HCT116 (cell line): Measurements from ENCODE around the gene PEX6. TPM values are rescaled to one million over a fixed set of nuclear protein-coding genes. Genes with fewer than 3 reads are reported as not detected.

ENCODE experiments used
- ATAC-seq: fragments of 200-7000 bp; cut with Tn5 transposase; 2 replicates; pipeline ENCODE4 v1.9.1; 2020; ENCODE audit warnings: mild to moderate bottlenecking, moderate library complexity
- BruUV-seq: library from RNA; stranded (reverse); fragments of 400-500 nt; replicated peaks from 2 replicates; lab custom pipeline; 2021; lab: Mats Ljungman, UMichigan
- CTCF ChIA-PET: fragments of 300-600 bp; sonication (Branson Sonifier 250); formaldehyde crosslinking; loops from one replicate; lab custom pipeline; 2021; ENCODE audit warnings: antibody characterized with exemption; lab: Charles Lee
- POLR2A ChIA-PET: fragments of 300-600, 350-600 bp; sonication (Branson Sonifier 250); formaldehyde crosslinking; loops from one replicate; lab custom pipeline; 2021; ENCODE audit warnings: antibody characterized with exemption; lab: Charles Lee
- RAD21 ChIA-PET, 2 experiments: fragments of 300-600 bp; sonication (Branson Sonifier 250); formaldehyde crosslinking; loops; one replicate each; lab custom pipeline; 2023; ENCODE audit warnings: low total read pairs in 2 of 2; ENCODE audit not compliant: uncharacterized antibody in 2 of 2, unreplicated experiment in 2 of 2, low non-redundant PET in 1 of 2; lab: Charles Lee
- DNase-seq: peaks from one replicate; pipeline ENCODE4 v3.0.0-alpha.2; 2010; ENCODE audit warnings: low read depth, low spot score
- H2AFZ ChIP-seq: fragments of 200-600 bp; shearing (Covaris generic), sonication (generic); 2 replicates; pipeline ENCODE4 v1.6.1; 2017; ENCODE audit warnings: low read depth, mixed run types, mixed read lengths, antibody characterized with exemption, low read length; ENCODE audit not compliant: poor library complexity, severe bottlenecking
- H3K27ac ChIP-seq: 2 replicates; pipeline ENCODE4 v1.5.1; 2012; ENCODE audit warnings: low read depth, low read length
- H3K27me3 ChIP-seq: fragments of 200-600 bp; sonication (generic); 2 replicates; pipeline ENCODE4 v1.6.1; 2016; ENCODE audit warnings: mixed run types, low read length, mixed read lengths; ENCODE audit not compliant: insufficient read depth
- H3K36me3 ChIP-seq, 2 experiments: fragments of 200-500 bp in 1 of 2; fragments of 200-600 bp in 1 of 2; sonication (Bioruptor generic) in 1 of 2; sonication (generic) in 1 of 2; 2 replicates each; pipeline versions ENCODE4 v1.5.1 to v1.6.1; 2014 to 2016; ENCODE audit warnings: low read length in 2 of 2, inconsistent platforms in 1 of 2, mixed read lengths in 1 of 2, mixed run types in 1 of 2; ENCODE audit not compliant: insufficient read depth in 2 of 2, control insufficient read depth in 1 of 2
- H3K4me1 ChIP-seq, 2 experiments: fragments of 200-600 bp in 1 of 2; sonication (generic) in 1 of 2; 2 replicates each; pipeline versions ENCODE4 v1.5.1 to v1.6.1; 2012 to 2017; ENCODE audit warnings: low read length in 2 of 2, inconsistent platforms in 1 of 2, mild to moderate bottlenecking in 1 of 2, mixed read lengths in 1 of 2, mixed run types in 1 of 2, moderate library complexity in 1 of 2; ENCODE audit not compliant: insufficient read depth in 2 of 2, control insufficient read depth in 1 of 2
- H3K4me2 ChIP-seq: fragments of 200-600 bp; sonication (generic); 2 replicates; pipeline ENCODE4 v1.6.1; 2017; ENCODE audit warnings: mixed run types, low read length, mixed read lengths
- H3K4me3 ChIP-seq, 2 experiments: fragments of 200-600 bp in 1 of 2; sonication (generic) in 1 of 2; replicated peaks in 1 of 2; 2 replicates each; pipeline ENCODE4 v1.5.1; 2011 to 2016; ENCODE audit warnings: low read length in 2 of 2, control low read depth in 1 of 2, low read depth in 1 of 2, mild to moderate bottlenecking in 1 of 2, mixed read lengths in 1 of 2, mixed run types in 1 of 2
- H3K79me2 ChIP-seq: fragments of 200-600 bp; sonication (generic); 2 replicates; pipeline ENCODE4 v1.6.1; 2017; ENCODE audit warnings: mild to moderate bottlenecking, mixed run types, low read length, moderate library complexity, mixed read lengths; ENCODE audit not compliant: insufficient read depth
- H3K9ac ChIP-seq: fragments of 200-600 bp; sonication (generic); 2 replicates; pipeline ENCODE4 v1.6.1; 2016; ENCODE audit warnings: low read length, mixed read lengths
- H3K9me2 ChIP-seq: fragments of 200-600 bp; sonication (generic), shearing (Covaris generic); 2 replicates; pipeline ENCODE4 v1.6.1; 2017; ENCODE audit warnings: mixed run types, mild to moderate bottlenecking, moderate library complexity; ENCODE audit not compliant: insufficient read depth
- H3K9me3 ChIP-seq, 2 experiments: fragments of 200-500 bp in 1 of 2; fragments of 200-600 bp in 1 of 2; sonication (Bioruptor generic) in 1 of 2; sonication (generic) in 1 of 2; 2 replicates each; pipeline ENCODE4 v1.6.1; 2014 to 2017; ENCODE audit warnings: low read length in 2 of 2, mixed read lengths in 2 of 2, inconsistent platforms in 1 of 2, low read depth in 1 of 2, mild to moderate bottlenecking in 1 of 2, mixed run types in 1 of 2, moderate library complexity in 1 of 2; ENCODE audit not compliant: control insufficient read depth in 1 of 2, insufficient read depth in 1 of 2
- H4K20me1 ChIP-seq: fragments of 200-600 bp; sonication (generic), shearing (Covaris generic); 2 replicates; pipeline ENCODE4 v1.6.1; 2017; ENCODE audit warnings: mixed run types, mild to moderate bottlenecking, moderate library complexity; ENCODE audit not compliant: insufficient read depth
- CBX3 ChIP-seq: IDR thresholded peaks from 2 replicates; pipeline ENCODE4 v1.6.1; 2012; ENCODE audit warnings: low read depth
- EGR1 ChIP-seq: IDR thresholded peaks from 2 replicates; pipeline ENCODE4 v1.6.1; 2012; ENCODE audit warnings: low read depth
- ELF1 ChIP-seq: IDR thresholded peaks from 2 replicates; pipeline ENCODE4 v1.6.1; 2012; ENCODE audit warnings: low read depth, borderline replicate concordance
- POLR2AphosphoS5 ChIP-seq: IDR thresholded peaks from 2 replicates; pipeline ENCODE4 v1.6.1; 2011; ENCODE audit warnings: mild to moderate bottlenecking, low read depth, low read length, moderate library complexity
- RAD21 ChIP-seq: IDR thresholded peaks from 2 replicates; pipeline ENCODE4 v1.6.1; 2012; ENCODE audit warnings: low read depth, mild to moderate bottlenecking
- SIN3A ChIP-seq: IDR thresholded peaks from 2 replicates; pipeline ENCODE4 v1.6.1; 2012; ENCODE audit warnings: low read depth
- SP1 ChIP-seq: IDR thresholded peaks from 2 replicates; pipeline ENCODE4 v1.6.1; 2012; ENCODE audit warnings: low read depth
- TCF7L2 ChIP-seq: IDR thresholded peaks from 2 replicates; pipeline ENCODE4 v1.7.0; 2011; ENCODE audit warnings: borderline replicate concordance, inconsistent platforms; ENCODE audit not compliant: insufficient read depth, insufficient read length; ENCODE audit errors: extremely low read depth
- YY1 ChIP-seq: IDR thresholded peaks from 2 replicates; pipeline ENCODE4 v1.6.1; 2011; ENCODE audit warnings: low read length, low read depth, moderate library complexity, mild to moderate bottlenecking; ENCODE audit not compliant: insufficient replicate concordance; ENCODE audit errors: extremely low read depth
- ZFX ChIP-seq: fragments of 450-650 bp; IDR thresholded peaks from 2 replicates; pipeline ENCODE4 v1.6.1; 2017
- intact Hi-C: fragments of 100-400 bp; cut with micrococcal nuclease; formaldehyde crosslinking; loops from 2 replicates; pipeline ENCODE4 v1.10.0; 2022
- total RNA-seq: library from RNA; stranded (reverse); gene quantifications from one replicate; pipeline ENCODE4 v1.2.1, GENCODE V29; 2021; ENCODE audit not compliant: unreplicated experiment
- TF ChIP-seq, protein P1 (sequence below): IDR thresholded peaks from 2 replicates; pipeline ENCODE4 v1.6.1; 2012
- TF ChIP-seq, protein P2 (sequence below): IDR thresholded peaks from 2 replicates; pipeline ENCODE4 v1.6.1; 2012
- TF ChIP-seq, protein P3 (sequence below): IDR thresholded peaks from 2 replicates; pipeline ENCODE4 v1.6.1; 2011; ENCODE audit warnings: mild to moderate bottlenecking, low read length, moderate library complexity; ENCODE audit not compliant: insufficient replicate concordance; ENCODE audit errors: extremely low read depth

The PEX6 gene
- total RNA-seq, 1 experiment from 2014 or later, result 21.4 TPM

DNA sequence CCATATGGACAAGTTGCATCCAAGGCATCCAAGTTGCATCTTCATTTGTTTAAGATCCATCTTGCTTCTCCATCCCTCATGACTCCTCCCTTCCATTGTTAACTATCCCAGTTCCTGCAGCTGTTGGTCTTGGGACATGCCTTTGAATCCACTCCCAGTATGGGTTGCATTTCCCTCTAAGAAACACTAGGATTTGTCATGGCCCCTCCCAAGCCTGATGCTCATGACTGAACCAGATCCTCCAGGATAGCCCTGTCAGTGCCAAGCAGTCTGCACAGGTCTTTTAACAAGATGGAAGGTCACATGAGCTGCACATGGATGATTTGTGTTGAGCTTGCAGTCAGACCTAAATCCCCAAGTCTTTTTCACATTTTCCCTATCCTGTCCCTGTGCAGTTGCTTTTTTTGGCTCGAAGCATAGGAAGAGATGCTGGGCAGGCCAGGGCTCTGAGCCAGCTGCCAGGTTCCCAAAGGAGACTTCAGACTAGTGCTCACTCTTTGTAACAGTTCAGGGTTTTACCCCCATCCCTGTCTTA lies 9.6 kb upstream of the PEX6 start (continued):
- TF ChIP-seq YY1 (no peak), CBX3 (no peak), RAD21 (no peak), POLR2AphosphoS5 (no peak), TCF7L2 (no peak), SP1 (no peak)
- TF ChIP-seq, protein P1, sequence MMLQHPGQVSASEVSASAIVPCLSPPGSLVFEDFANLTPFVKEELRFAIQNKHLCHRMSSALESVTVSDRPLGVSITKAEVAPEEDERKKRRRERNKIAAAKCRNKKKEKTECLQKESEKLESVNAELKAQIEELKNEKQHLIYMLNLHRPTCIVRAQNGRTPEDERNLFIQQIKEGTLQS, result no peak
- TF ChIP-seq, protein P2, sequence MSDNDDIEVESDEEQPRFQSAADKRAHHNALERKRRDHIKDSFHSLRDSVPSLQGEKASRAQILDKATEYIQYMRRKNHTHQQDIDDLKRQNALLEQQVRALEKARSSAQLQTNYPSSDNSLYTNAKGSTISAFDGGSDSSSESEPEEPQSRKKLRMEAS, result no peak

DNA sequence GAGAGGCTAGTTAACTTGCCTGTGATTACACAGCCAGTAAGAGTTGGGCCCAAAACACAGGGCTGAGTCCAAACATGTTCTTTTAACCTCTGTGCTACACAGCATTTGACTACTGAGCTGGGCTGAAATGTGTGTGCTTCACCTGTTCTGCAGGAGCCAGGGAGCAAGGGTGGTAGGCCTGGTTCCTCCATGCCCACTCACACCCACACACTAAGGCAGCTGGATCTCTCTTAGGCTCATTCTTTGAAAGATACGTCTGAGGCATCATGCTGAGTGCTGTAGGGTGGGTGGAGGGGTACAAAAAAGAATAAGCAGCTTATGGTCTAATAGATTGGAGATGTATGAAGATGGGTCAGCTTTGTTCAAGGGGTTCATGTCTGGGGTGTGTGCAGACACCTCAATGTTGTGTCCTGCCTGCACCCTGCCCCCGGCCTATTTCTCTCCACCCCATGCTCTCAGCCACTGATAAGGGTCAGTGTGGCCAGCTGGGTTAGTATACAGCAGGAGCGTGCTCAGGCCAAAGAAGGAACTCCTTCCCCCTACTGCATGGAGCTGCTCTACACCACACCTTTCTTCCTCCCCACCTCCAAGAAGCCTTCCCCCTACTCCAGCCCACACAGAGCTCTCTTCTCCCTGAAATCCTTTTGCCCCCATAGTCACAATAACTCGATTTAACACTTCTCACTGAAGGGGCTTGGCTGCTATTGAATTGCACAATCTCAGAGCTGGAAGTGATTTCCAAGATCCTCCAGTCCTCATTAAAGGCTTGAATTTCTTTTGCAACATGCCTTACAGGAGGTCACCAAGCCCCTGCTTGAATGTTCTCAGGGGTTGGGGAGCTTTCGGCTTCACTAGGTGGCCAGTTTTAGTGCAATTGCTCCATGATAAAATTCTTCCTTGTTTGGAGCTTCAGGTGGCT lies 8.8 kb upstream of the PEX6 start:
- H3K79me2 ChIP-seq, result peaks cover 31% of the 10 kb centered on the region
- ATAC-seq (no peak), DNase-seq (no peak)
- H4K20me1 ChIP-seq, result no peaks in the 10 kb centered on the region
- TF ChIP-seq EGR1 (no peak), POLR2AphosphoS5 (no peak), SIN3A (no peak), ELF1 (no peak), SP1 (no peak), RAD21 (no peak), ZFX (no peak), TCF7L2 (no peak), YY1 (no peak)
- TF ChIP-seq, protein P3, sequence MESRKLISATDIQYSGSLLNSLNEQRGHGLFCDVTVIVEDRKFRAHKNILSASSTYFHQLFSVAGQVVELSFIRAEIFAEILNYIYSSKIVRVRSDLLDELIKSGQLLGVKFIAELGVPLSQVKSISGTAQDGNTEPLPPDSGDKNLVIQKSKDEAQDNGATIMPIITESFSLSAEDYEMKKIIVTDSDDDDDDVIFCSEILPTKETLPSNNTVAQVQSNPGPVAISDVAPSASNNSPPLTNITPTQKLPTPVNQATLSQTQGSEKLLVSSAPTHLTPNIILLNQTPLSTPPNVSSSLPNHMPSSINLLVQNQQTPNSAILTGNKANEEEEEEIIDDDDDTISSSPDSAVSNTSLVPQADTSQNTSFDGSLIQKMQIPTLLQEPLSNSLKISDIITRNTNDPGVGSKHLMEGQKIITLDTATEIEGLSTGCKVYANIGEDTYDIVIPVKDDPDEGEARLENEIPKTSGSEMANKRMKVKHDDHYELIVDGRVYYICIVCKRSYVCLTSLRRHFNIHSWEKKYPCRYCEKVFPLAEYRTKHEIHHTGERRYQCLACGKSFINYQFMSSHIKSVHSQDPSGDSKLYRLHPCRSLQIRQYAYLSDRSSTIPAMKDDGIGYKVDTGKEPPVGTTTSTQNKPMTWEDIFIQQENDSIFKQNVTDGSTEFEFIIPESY, result no peak
- TF ChIP-seq, all 23 proteins: peak for 0
- intact Hi-C loops, result no loop called here
- Histone ChIP-seq H2AFZ (no peak overlapping the region), H3K4me3 (no peak overlapping the region), H3K9ac (no peak overlapping the region), H3K9me3 (no peaks in the 10 kb centered on the region), H3K4me1 (peaks cover 6 to 19% of the 10 kb centered on the region in 2 experiments; a peak in 3 of 4 replicates), H3K9me2 (no peaks in the 10 kb centered on the region), H3K4me2 (no peak overlapping the region), H3K27me3 (no peaks in the 10 kb centered on the region), H3K27ac (no peak overlapping the region), H3K36me3 (peaks cover 5 to 13% of the 10 kb centered on the region in 2 experiments; a peak in 3 of 4 replicates)
- CTCF ChIA-PET, result no interaction called here
- RAD21 ChIA-PET, result no interaction called here
- BruUV-seq, result no TSS peak
- POLR2A ChIA-PET, result interaction anchor here (1.1 kb wide), 1 partner anchor 9 kb away, joined by 6 read pairs; the partner anchor contains the start of gene PEX6
